Activated T-cell treated with anti-CD3 and anti-CD28 coated beads, Interleukin-2, amount 50 U/mL, for 24 hours (primary cell): ENCODE results near the gene BICD1.

Experiments used
- DNase-seq: peaks from one replicate; pipeline ENCODE4 v3.0.0-alpha.2; 2020
- H3K27ac Mint-ChIP-seq: 2 replicates; pipeline ENCODE4 v1.8.0; 2020; ENCODE audit warnings: mild to moderate bottlenecking, mixed read lengths
- H3K27me3 Mint-ChIP-seq: 2 replicates; pipeline ENCODE4 v1.8.0; 2020; ENCODE audit warnings: mixed read lengths
- H3K36me3 Mint-ChIP-seq: 2 replicates; pipeline ENCODE4 v1.8.0; 2020; ENCODE audit warnings: low read depth, mixed read lengths
- H3K4me1 Mint-ChIP-seq: 2 replicates; pipeline ENCODE4 v1.8.0; 2020; ENCODE audit warnings: low read depth, mixed read lengths
- H3K4me3 Mint-ChIP-seq: 2 replicates; pipeline ENCODE4 v1.8.0; 2020; ENCODE audit warnings: mild to moderate bottlenecking, moderate library complexity, mixed read lengths
- H3K9me3 Mint-ChIP-seq: 2 replicates; pipeline ENCODE4 v1.8.0; 2020; ENCODE audit warnings: mixed read lengths

Gene BICD1

DNA sequence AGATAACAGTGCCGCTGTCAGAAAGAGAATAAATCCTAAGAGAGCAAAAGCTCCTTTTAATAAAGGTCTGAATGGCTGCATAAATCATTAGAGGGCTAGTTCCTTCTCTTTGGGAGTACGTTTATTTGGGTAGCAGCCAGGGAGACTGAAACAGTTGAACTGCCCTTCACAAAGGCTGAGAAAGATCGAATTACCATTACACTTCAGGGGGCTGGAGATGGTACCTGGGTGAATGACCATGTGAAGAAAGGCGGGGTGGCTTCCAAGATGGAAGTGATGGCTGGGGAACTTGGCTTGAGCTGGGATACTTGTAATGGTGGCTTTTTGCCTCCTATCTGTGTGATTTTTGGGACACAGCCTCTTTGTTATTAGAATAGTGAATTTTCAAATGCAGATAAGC is 291.0 kb downstream of the BICD1 start:
- no peaks in the 10 kb centered on the region for H3K9me3 Mint-ChIP-seq
- no peak overlapping the region for H3K27ac Mint-ChIP-seq
- H3K4me3 Mint-ChIP-seq, result no peak overlapping the region
- no peaks in the 10 kb centered on the region for H3K36me3 Mint-ChIP-seq
- H3K27me3 Mint-ChIP-seq, result peaks cover 57% of the 10 kb centered on the region
- peaks cover 7% of the 10 kb centered on the region for H3K4me1 Mint-ChIP-seq
- DNase-seq, result no peak

DNA sequence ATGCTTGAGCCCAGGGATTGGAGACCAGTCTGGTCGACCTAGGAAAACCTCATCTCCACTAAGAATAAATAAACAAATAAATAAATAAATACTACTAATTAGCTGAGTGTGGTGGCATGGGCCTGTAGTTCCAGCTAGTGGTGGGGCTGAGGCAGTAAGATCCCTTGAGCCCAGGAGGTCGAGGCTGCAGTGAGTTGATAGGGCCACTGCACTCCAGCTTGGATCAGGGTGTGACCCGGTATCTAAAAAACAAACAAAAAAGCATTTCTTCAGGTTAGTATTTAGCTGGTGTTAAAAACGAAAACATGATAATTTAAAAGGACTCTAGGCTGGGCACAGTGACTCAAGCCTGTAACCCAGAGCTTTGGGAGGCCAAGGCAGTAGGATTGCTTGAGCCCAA is 291.5 kb downstream of the BICD1 start:
- no peak overlapping the region for H3K4me3 Mint-ChIP-seq
- H3K27me3 Mint-ChIP-seq, result peaks cover 57% of the 10 kb centered on the region
- H3K9me3 Mint-ChIP-seq, result no peaks in the 10 kb centered on the region
- DNase-seq, result no peak
- no peaks in the 10 kb centered on the region for H3K36me3 Mint-ChIP-seq
- H3K4me1 Mint-ChIP-seq, result peaks cover 7% of the 10 kb centered on the region
- H3K27ac Mint-ChIP-seq, result no peak overlapping the region

DNA sequence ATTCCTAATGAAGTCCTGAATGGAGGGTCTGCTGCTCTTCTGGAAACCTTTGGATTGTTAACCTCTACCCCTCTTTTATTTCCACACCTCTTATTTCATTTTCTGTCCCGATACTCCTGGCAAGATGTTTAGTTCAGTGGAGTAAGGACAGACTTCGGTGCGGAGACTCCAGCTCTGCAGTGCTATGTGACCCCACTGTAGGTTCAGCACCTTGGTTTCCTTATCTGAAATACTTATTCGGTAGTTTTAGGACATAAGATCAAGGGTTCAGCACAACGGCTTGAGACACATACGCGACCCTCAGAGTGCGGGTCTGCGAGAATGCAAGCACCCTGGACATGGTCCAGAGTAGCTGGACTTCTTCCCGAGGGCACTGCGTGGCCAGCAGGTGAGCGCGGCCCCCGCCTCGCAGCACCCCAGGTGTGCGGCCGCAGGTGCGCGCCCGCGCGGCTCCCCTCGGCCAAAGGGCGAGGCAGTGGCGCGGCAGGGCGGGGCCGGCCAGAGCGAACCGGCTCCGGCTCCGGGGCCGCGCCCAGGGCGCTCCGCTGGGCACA is 292.2 kb downstream of the BICD1 start:
- Mint-ChIP-seq H3K36me3 (no peaks in the 10 kb centered on the region), H3K9me3 (no peaks in the 10 kb centered on the region), H3K4me1 (peaks cover 7% of the 10 kb centered on the region), H3K4me3 (peak overlapping the region; percentile 82), H3K27me3 (peaks cover 62% of the 10 kb centered on the region), H3K27ac (no peak overlapping the region)
- peak; percentile 29 for DNase-seq

GRCh38 chr12:32399370-32400113 is 292.9 kb downstream of the BICD1 start, which contains the start of gene FGD4:
TSS of gene FGD4 (plus strand) at chr12:32399558.
- H3K27me3 Mint-ChIP-seq, result peaks cover 63% of the 10 kb centered on the region
- no peaks in the 10 kb centered on the region for H3K9me3 Mint-ChIP-seq
- no peak within 1 kb of the TSS for H3K27ac Mint-ChIP-seq
- H3K36me3 Mint-ChIP-seq, result no peaks in the 10 kb centered on the region
- DNase-seq, result peak; percentile 65
- peak within 1 kb of the TSS; percentile 82 for H3K4me3 Mint-ChIP-seq
- H3K4me1 Mint-ChIP-seq, result peaks cover 7% of the 10 kb centered on the region

- peak overlapping the region; percentile 59 for H3K4me3 Mint-ChIP-seq
- H3K4me1 Mint-ChIP-seq, result peaks cover 7% of the 10 kb centered on the region
- no peak for DNase-seq
- peaks cover 63% of the 10 kb centered on the region for H3K27me3 Mint-ChIP-seq
- H3K27ac Mint-ChIP-seq, result no peak overlapping the region
- no peaks in the 10 kb centered on the region for H3K9me3 Mint-ChIP-seq
- H3K36me3 Mint-ChIP-seq, result no peaks in the 10 kb centered on the region
Observed at GRCh38 chr12:32400114-32400672, 293.5 kb downstream of the BICD1 start.

- H3K4me3 Mint-ChIP-seq, result no peak overlapping the region
- no peaks in the 10 kb centered on the region for H3K36me3 Mint-ChIP-seq
- H3K27me3 Mint-ChIP-seq, result peaks cover 68% of the 10 kb centered on the region
- no peak for DNase-seq
- H3K27ac Mint-ChIP-seq, result no peak overlapping the region
- H3K9me3 Mint-ChIP-seq, result no peaks in the 10 kb centered on the region
- H3K4me1 Mint-ChIP-seq, result peaks cover 7% of the 10 kb centered on the region
Observed at GRCh38 chr12:32400866-32401265, 294.2 kb downstream of the BICD1 start.

DNA sequence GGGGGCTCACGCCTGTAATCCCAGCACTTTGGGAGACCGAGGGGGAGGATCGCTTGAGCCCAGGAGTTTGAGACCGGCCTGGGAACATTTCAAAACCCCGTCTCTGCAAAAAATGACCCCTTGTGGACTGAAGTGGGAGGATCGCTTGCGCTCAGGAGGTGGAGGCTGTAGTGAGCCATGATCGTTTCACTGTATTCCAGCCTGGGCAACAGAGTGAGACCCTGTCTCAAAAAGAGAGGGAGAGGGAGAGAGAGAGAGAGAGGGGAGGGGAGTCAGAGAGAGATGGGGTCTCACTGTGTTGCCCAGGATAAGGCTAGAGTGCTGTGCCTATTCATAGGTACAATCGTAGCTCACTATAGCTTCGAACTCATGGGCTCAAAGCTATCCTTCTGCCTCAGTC is 295.5 kb downstream of the BICD1 start:
- Mint-ChIP-seq H3K4me3 (no peak overlapping the region), H3K4me1 (peaks cover 7% of the 10 kb centered on the region), H3K36me3 (no peaks in the 10 kb centered on the region), H3K9me3 (no peaks in the 10 kb centered on the region), H3K27ac (no peak overlapping the region), H3K27me3 (peaks cover 64% of the 10 kb centered on the region)
- no peak for DNase-seq

DNA sequence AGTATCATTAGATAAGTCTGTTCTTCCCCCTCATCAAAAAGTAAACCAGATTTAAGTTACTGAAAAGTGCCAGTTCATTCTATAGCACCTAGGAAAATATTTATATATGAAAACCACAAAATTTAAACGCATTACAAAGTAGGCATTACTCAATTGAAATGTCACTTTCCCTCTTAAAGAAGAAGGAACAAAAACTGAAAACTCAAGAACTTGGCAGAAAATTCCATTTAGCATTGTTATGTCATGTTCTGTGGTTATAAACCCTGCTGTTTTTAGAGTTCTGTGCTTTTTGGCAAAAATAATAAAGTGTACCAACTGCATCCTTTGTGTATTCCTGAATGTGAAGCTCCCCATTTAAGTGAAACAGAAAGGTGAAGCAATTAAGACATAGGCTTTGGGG is 296.3 kb downstream of the BICD1 start:
- Mint-ChIP-seq H3K36me3 (no peaks in the 10 kb centered on the region), H3K27ac (no peak overlapping the region), H3K4me1 (peaks cover 7% of the 10 kb centered on the region), H3K27me3 (peaks cover 65% of the 10 kb centered on the region), H3K4me3 (no peak overlapping the region), H3K9me3 (no peaks in the 10 kb centered on the region)
- DNase-seq, result no peak

GRCh38 chr12:32407795-32408194 is 301.1 kb downstream of the BICD1 start:
- DNase-seq, result no peak
- Mint-ChIP-seq H3K4me1 (no peaks in the 10 kb centered on the region), H3K27ac (no peak overlapping the region), H3K27me3 (peaks cover 31% of the 10 kb centered on the region), H3K36me3 (no peaks in the 10 kb centered on the region), H3K9me3 (no peaks in the 10 kb centered on the region), H3K4me3 (no peak overlapping the region)

- H3K4me3 Mint-ChIP-seq, result no peak overlapping the region
- no peaks in the 10 kb centered on the region for H3K4me1 Mint-ChIP-seq
- H3K9me3 Mint-ChIP-seq, result no peaks in the 10 kb centered on the region
- no peak for DNase-seq
- peaks cover 10% of the 10 kb centered on the region for H3K27me3 Mint-ChIP-seq
- H3K36me3 Mint-ChIP-seq, result no peaks in the 10 kb centered on the region
- no peak overlapping the region for H3K27ac Mint-ChIP-seq
Observed at GRCh38 chr12:32413412-32413811, 306.8 kb downstream of the BICD1 start.

DNA sequence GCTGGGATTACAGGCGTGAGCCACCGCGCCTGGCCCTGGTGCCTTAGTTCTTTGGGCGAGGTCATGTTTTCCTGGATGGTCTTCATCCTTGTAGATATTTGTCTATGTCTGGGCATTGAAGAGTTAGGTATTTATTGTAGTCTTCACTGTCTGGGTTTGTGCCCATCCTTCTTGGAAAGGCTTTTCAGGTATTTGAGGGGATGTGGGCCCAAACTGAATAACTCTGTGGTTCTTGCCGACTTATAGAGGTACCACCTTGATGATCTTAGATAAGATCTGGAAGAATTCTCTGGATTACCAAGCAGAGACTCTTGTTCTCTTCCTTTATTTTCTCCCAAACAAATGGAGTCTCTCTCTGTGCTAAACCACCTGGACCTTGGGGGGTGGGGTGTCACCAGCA is 311.6 kb downstream of the BICD1 start:
- Mint-ChIP-seq H3K4me1 (no peaks in the 10 kb centered on the region), H3K9me3 (no peaks in the 10 kb centered on the region), H3K27ac (no peak overlapping the region), H3K4me3 (no peak overlapping the region), H3K27me3 (peaks cover 12% of the 10 kb centered on the region), H3K36me3 (no peaks in the 10 kb centered on the region)
- no peak for DNase-seq

DNA sequence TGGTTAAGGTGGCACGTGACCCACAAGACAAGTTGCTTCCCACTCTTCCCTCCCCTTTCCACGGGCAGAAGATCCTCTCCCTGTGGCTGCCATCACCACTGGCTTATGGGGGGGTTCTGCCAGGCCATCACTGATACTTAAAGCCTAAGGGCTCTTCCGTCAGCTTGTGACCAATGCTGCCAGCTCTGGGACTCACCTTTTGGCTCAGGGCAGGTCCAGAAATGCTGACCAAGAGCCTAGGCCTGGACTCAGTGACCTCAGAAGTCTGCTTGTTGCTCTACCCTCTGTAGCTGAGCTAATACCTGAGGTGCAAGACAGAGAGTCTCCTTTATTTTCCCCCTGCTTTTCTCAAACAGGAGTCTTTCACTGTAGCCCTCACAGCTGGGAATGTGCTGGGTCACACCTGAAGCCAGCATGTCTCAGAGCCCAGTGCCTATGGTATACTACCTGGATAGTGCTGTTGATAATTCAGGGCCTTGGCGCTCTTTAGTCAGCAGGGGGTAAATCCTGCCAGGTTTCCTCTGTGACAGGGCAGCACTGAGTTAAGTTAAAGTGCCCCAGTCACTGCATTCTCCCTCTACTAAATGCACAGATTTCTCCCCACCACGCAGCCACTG is 312.4 kb downstream of the BICD1 start:
- DNase-seq, result no peak
- no peak overlapping the region for H3K4me3 Mint-ChIP-seq
- no peak overlapping the region for H3K27ac Mint-ChIP-seq
- no peaks in the 10 kb centered on the region for H3K36me3 Mint-ChIP-seq
- H3K27me3 Mint-ChIP-seq, result peaks cover 12% of the 10 kb centered on the region
- no peaks in the 10 kb centered on the region for H3K4me1 Mint-ChIP-seq
- H3K9me3 Mint-ChIP-seq, result no peaks in the 10 kb centered on the region

DNA sequence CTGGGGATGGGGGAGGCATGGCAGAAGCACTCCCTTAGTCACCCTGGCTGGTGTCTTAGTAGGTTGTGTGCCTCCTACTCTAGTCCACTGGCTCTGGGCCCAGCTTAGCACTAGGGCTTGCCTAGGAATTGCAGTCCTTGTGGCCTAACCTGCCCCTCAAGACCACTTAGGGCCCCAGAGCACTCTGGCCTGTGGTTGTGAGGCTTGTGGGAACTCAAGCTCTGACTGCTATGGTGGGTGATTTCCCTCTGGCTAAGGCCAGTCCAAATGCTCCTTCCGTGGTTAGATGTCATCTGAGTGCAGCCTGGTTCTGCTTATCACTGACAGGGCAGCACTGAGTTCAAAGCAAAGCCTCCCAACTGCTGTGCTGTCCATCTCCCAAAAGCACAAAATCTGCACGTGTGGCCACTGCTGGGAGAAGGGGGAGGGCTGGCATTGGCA is 312.9 kb downstream of the BICD1 start:
- peaks cover 15% of the 10 kb centered on the region for H3K27me3 Mint-ChIP-seq
- H3K27ac Mint-ChIP-seq, result no peak overlapping the region
- H3K4me1 Mint-ChIP-seq, result no peaks in the 10 kb centered on the region
- DNase-seq, result no peak
- H3K9me3 Mint-ChIP-seq, result peaks cover 2% of the 10 kb centered on the region
- no peak overlapping the region for H3K4me3 Mint-ChIP-seq
- no peaks in the 10 kb centered on the region for H3K36me3 Mint-ChIP-seq

- DNase-seq, result no peak
- Mint-ChIP-seq H3K27ac (no peak overlapping the region), H3K9me3 (peaks cover 2% of the 10 kb centered on the region), H3K27me3 (peaks cover 16% of the 10 kb centered on the region), H3K4me1 (no peaks in the 10 kb centered on the region), H3K36me3 (no peaks in the 10 kb centered on the region), H3K4me3 (no peak overlapping the region)
Observed at GRCh38 chr12:32420356-32420755, 313.7 kb downstream of the BICD1 start.

DNA sequence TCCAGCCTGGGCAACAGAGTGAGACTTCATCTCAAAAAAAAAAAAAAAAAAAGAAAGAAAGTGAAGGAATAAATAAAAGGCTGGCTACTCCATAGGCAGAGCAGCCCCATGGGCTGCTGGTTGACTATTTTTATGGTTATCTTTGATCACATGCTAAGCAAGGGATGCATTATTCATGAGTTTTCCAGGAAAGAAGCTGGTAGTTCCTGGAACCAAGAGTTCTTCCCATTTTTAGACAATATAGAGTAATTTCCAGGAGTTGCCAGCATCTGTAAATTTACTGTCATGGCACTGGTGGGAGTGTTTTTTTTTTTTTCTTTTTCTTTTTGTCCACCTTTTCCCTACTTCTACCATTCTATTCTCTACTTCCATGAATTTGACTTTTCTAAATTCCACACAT is 316.9 kb downstream of the BICD1 start:
- DNase-seq, result no peak
- H3K9me3 Mint-ChIP-seq, result peaks cover 16% of the 10 kb centered on the region
- no peaks in the 10 kb centered on the region for H3K4me1 Mint-ChIP-seq
- no peaks in the 10 kb centered on the region for H3K36me3 Mint-ChIP-seq
- no peak overlapping the region for H3K4me3 Mint-ChIP-seq
- H3K27me3 Mint-ChIP-seq, result peaks cover 32% of the 10 kb centered on the region
- H3K27ac Mint-ChIP-seq, result no peak overlapping the region
